Measurements from ENCODE around the gene NUDT8.
"Not testable (repeated sequence)": the region's sequence is repeated elsewhere in the genome, so short reads cannot be mapped to it uniquely, and the experiment has no call there.

Gene NUDT8

GRCh38 chr11:67641338-67642172 lies 11.8 kb upstream of the NUDT8 start:
- DNase-seq, result no peak

GRCh38 chr11:67640758-67641337 lies 11.1 kb upstream of the NUDT8 start:
- DNase-seq, result no peak

GRCh38 chr11:67640021-67640757 lies 10.5 kb upstream of the NUDT8 start:
- peak; percentile 34 for DNase-seq

GRCh38 chr11:67639438-67639859 lies 9.7 kb upstream of the NUDT8 start, which contains the start of gene TBX10:
TBX10 (minus strand) TSS chr11:67639763; CDS start chr11:67639472, 291 bp downstream.
- DNase-seq, result no peak

- no peak for DNase-seq
Observed at GRCh38 chr11:67638535-67639437, 9.0 kb upstream of the NUDT8 start.

- not testable (repeated sequence) for DNase-seq
Observed at GRCh38 chr11:67637441-67637840, 7.7 kb upstream of the NUDT8 start.

GRCh38 chr11:67636962-67637361 lies 7.2 kb upstream of the NUDT8 start:
- DNase-seq, result no peak

GRCh38 chr11:67635231-67635521 lies 5.4 kb upstream of the NUDT8 start:
- no peak for DNase-seq

- no peak for DNase-seq
Observed at GRCh38 chr11:67634366-67635230, 4.9 kb upstream of the NUDT8 start.

GRCh38 chr11:67633758-67634365 lies 4.1 kb upstream of the NUDT8 start:
- no peak for DNase-seq

GRCh38 chr11:67632982-67633755 lies 3.4 kb upstream of the NUDT8 start:
- DNase-seq, result no peak

- no peak for DNase-seq
Observed at GRCh38 chr11:67632175-67632981, 2.6 kb upstream of the NUDT8 start.

GRCh38 chr11:67631853-67632174 lies 2.1 kb upstream of the NUDT8 start:
- DNase-seq, result no peak

- DNase-seq, result no peak
Observed at GRCh38 chr11:67631411-67631810, 1.7 kb upstream of the NUDT8 start.

- no peak for DNase-seq
Observed at GRCh38 chr11:67630943-67631331, 1.2 kb upstream of the NUDT8 start.

- DNase-seq, result no peak
Observed at GRCh38 chr11:67630228-67630942, 648 bp upstream of the NUDT8 start.

GRCh38 chr11:67628710-67629385 lies 889 bp downstream of the NUDT8 start:
- no peak for DNase-seq

GRCh38 chr11:67627812-67628624 lies 1.7 kb downstream of the NUDT8 start:
- no peak for DNase-seq

Data from activated T-cell treated with anti-CD3 and anti-CD28 coated beads for 4 hours (primary cell).